Fibroblast of gingiva (primary cell): ENCODE data around the gene EYA2.

Experiments
- DNase-seq: peaks from one replicate; pipeline ENCODE4 v3.0.0-alpha.2; 2011; ENCODE audit warnings: low read depth

The EYA2 gene

DNA sequence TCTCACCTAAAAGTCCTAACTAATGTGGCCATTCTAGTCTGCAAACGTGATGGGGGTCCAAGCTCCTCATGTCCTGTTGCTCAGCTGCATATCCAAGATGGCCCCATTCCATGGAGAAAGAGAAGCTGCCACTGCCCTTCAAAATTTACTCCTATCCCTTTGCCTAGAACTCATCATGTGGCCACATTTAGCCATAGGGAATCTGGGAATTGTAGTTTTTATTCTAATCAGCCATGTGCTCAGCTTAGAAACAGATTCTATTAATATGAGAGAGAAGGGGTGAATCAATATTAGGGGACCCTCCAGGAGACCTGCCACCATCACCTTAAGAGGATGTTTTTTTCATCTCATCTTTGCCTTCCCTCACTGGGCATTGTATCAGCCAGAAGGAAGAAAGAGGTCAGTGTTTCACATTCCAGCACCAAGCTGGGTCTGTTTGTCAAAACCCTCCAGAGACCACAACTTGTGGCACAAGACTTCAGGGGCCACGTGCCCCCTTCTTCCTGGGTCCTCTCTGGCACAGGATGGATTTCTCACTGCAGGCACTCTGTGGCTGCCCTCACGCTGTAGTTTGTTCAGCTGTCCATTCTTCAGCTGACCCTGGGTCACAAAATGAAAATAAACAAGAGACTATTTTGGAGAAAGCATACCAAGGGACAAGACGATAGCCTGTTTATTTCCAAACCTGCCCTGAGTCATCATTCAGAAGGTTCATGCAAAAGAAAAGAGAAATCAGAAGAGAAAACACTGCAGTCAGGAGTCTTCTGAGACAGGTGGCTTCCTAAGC lies 172.0 kb downstream of the EYA2 start:
- DNase-seq = peak; percentile 84

DNA sequence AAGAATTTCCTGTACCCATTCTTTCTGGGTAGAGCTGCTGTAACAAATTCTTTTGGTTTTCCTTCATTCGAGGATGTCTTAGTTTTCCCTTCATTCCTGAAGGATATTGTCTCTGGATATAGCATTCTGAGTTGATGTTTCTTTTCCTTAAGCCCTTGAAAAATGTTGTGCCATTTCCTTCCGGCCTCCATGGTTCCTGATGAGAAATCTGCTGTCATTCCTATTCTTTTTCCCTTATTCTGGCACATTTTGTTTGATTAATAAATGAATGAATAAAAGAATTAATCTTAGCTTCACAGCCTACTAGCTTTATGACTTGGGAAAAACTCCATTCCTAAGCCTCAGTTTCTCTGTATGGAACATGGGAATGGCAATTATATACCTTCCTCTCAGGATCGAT lies 173.1 kb downstream of the EYA2 start:
- no peak for DNase-seq

DNA sequence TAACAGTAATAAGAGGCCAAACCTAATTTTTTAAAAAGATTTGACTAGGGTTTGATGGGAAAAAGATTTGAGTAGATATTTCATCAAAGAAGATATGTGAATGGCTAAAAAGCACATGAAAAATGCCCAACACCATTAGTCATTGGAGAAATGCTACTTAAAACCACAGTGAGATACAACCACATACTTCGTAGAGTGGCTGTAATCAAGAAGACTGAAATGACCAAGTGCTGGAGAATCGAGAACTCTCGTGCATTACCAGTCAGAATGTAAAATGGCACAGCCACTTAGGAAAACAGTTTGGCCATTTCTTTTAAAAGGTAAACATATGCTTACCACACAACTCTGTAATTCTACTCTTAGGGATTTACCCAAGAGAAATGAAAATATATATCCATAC lies 175.5 kb downstream of the EYA2 start:
- DNase-seq = no peak

DNA sequence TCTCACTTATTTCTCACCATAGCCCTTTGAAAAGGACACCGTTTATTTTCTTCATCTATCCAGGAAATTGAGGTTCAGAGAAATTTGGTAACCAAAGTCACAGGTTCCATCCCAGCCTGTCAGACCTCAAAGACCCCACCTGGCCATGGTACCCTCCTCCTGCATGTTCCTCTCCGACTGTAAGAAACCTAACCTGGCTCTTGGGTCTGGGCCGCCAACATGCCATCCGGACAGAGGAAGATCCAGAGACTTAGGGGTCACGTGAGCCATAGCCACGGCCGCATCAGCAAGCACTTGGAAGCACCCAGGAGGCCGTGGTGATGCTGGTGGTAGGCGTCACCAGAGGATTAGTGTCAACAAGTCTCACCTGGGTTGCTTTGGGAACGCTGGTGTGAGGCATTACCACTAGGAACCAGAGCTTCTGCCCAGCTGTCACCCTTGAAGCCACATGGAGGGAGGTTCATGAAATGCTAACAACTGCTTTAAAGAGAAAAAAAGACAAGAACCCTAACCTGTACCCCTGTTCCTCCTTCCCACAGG lies 177.1 kb downstream of the EYA2 start:
- no peak for DNase-seq

DNA sequence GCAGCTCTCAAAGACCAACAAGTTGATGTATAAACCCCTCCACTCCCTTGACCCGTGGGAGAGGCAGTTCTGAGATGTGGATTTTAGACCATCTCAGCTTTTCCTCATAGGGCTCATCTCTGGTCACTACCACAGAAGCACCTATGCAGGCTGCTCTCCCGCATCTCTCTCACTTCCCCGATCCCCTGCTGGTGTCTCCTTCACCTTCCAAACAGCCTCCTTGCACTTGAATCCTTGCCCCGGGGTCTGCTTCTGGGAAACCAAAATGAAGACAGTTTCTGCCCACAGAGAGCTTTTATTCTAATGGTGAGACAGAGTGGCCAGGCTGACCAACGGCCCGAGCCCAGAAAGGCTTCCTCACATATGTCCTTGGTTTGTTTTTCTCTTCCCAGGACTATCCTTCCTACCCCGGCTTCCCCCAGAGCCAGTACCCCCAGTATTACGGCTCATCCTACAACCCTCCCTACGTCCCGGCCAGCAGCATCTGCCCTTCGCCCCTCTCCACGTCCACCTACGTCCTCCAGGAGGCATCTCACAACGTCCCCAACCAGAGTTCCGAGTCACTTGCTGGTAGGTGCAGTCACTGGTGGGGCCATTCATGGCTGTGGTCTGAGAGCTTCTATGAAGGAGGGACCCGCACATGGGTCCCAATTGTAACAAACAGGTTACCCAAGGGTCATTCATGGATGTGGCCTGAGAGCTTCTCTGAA lies 179.3 kb downstream of the EYA2 start:
- no peak for DNase-seq

DNA sequence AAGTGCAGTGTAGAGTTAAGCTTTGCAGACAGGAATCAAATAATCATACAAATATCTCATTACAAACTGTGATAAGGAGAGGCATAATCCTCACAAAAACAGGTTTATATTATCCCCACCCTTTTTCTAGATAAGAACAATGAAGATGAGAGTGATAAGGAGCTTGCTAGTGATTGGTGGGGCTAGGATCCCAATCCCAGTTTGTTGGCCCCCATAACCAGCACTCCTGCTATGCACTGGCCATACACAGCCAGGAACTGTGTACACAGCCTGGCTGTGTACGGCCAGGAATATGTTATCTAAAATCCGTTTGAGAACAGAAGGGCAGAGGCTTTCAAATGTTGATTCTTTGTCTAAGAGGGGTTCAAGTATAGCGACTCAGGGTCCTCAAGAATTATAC lies 180.6 kb downstream of the EYA2 start:
- DNase-seq = no peak

DNA sequence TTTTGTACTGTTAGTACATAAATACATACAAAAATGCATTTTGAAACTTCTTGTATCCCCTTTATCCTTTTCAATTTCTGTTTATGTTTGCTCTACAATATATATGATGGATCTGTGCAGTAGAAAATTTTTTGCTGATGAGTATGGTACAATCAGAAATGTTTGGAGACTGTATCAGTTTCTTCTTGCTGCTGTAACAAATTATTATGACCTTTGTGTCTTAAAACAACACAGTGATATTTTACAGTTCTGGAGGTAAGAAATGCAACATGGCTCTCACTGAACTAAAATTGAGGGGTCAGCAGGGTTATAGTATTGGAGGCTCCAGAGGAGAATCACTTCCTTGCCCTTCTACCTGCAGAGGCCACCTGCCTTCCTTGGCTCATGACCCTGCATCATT lies 184.4 kb downstream of the EYA2 start:
- no peak for DNase-seq

DNA sequence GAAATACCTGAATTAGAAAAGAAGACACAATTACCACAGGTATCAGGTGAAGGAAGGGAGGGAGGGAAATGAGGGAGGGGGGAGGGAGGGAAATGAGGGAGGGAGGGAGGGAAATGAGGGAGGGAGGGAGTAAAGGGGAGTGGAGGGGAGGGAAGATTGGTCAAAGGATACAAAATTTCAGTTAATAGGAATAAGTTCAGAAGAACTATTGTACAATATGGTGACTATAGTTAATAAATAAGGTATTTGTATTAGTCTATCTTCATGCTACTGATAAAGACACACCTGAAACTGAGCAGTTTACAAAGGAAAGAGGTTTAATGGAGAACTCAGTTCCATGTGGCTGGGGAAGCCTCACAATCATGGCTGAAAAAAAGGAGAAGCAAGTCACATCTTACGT lies 185.7 kb downstream of the EYA2 start:
- DNase-seq = no peak

DNA sequence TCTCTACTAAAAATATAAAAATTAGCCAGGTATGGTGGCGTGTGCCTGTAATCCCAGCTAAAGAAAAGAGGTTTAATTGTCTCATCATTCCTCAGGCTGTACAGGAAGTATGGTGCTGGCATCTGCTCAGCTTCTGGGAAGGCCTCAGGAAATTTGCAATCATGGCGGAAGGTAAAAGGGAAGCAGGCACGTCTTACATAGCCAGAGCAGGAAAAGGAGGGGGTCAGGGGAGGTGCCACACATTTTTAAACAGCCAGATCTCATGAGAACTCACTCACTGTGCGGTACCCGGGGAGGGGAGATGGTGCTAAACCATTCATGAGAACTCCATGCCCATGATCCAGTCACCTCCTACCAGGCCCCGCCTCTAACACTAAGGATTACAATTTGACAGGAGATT lies 191.7 kb downstream of the EYA2 start:
- no peak for DNase-seq

DNA sequence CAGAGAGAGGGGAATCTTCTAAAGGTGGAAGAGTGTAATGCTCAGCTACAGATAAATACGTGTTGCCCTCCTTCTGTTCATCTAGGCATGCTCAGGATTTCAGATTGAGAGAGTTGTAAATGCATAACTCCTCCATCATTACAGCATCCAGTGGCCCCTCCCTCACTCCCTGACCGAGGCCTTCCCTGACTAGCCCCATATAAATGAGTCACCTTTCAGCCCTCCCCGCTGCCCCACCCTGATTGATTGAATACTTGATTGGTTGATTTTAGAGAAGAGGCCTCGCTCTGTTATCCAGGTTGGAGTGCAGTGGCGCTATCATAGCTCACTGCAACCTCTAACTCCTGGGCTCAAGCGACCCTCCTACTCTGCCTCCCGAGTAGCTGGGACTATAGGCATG lies 193.7 kb downstream of the EYA2 start:
- no peak for DNase-seq

DNA sequence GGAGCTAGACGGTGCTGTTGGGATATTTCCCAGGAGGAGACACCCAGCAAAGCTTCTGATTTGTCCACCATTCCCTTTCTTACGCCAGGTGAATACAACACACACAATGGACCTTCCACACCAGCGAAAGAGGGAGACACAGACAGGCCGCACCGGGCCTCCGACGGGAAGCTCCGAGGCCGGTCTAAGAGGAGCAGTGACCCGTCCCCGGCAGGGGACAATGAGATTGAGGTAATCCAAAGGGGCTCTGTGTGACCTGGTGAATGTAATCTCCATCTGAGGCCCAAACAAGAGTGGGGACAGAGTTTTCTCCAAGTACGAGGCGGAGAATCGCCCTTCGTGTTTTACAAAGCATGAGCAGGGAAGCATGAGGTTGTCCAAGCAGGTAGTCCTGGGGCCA lies 194.5 kb downstream of the EYA2 start:
- no peak for DNase-seq

DNA sequence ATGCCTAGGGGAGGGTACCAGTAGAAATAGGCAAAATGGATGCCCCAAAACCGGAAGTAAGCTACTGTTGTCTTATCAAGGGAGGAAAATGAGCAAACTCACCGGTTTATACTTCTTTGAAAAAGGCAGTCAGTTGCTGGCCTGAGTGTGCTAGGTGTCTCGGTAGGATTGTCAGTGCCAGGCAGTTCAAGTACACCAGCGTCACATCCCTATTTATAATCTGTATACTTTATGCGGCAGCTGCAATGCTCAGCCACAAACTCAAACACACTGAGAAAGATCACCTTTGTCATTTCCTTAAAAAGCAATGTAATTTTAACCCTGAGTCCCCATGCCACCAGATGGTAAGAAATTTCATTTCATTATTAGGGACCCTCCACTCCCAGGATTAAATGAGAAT lies 196.2 kb downstream of the EYA2 start:
- no peak for DNase-seq

DNA sequence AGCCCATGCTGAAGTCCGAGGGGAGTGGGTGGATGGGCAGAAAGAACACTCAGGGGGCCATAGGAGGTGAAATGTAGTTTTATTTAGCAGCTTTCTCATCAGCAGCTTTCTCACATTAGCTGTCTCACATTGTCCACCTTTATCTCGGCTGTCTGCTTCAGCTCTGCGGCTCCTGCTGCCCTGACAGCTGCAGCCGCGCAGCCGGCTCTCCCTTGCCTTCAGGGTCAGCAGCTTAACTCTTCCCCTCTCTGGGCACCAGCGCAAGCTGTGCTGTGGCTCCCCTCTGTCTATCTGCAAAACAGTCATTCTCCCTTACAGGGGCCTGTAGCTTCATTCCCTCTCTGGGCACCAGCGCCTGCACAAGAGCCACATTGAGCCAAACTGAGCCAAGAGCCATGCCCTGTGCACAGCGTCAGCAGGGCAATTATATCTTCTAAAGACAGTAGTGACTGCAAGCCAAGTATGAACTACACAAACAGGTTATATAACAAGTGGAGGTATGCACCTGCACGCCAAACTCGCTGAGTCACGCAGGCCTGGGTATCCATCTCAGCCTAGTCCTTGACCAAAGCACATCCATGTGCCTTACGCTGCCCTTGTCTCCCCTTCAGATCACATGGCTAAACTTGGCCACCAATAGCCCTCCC lies 198.8 kb downstream of the EYA2 start:
- DNase-seq = no peak

DNA sequence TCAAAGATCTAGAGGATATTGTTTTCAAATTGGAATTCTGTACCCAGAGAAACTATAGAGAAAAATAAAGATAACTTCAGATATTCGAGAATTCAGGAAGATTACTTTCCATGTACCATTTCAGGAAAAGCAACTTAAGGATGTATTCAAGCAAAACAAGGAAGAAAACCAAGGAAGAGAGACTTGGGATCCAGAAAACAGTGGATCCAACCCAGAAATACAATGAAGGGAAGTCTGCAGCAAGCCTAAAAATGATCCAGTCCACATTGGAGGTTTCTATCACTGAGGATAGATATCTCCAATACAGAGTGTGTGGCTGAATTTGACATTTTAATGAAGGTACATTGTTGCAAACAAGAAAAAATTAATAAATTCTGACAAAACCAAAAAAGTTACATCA lies 201.0 kb downstream of the EYA2 start:
- no peak for DNase-seq

DNA sequence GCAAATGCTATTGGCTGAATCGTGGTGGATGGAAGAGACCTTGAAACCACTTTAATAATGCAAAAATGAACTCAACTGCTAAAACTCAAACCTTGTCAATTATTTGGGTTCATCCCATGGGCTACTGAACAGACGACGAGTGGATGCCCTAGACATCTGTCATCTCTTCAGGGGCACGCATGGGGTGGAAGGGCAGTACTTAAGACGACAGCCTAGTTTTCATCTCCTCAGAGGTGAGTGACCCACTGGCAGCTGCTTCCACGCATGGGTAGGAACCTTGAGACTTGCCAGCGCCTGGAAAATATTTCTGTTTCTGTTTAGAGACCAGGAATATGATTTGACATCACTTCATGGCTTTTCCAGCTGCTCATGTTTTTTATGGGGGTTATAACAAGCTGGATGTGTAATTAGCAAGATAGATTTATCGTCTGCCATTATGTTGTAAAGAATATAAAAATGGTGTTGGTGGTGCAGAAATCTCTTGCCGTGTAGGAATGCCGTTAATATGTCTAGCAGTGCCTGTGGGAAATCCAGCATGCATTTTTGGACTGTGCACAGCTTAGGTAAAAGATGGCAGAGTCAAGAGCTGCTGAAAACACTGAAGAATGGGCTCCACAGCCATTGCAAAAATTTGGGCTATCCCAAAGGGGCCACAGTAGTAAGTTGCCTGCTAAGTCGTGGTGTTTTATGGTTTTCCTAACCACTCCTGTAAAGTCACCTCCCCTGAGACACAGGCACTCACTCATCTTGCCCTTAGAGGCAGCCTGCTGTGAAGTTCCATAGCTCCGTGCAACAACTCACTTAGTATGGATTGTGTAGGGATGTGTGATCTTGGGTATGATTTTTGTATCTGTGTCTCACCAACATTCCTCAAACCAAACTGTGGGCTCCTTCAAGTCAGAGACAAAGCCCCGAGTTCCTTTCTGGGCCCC lies 203.3 kb downstream of the EYA2 start:
- DNase-seq = no peak

DNA sequence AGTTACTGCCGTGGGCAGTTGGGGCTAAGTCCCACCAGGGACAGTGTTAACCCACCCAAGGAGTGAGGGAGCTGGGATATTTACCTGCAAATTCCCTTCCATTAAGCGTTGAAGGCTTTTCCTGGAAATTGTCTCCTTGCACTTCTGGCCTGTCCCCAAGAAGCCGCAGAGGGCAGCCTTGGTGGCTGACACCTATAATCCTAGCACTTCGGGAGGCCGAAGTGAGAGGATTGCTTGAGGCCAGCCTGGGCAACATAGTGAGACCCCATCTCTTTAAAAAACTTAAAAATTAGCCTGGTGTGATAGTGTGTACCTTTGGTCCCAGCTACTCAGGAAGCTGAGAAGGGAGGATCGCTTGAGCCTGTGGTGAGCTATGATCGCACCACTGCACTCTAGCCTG lies 204.4 kb downstream of the EYA2 start:
- DNase-seq = no peak

DNA sequence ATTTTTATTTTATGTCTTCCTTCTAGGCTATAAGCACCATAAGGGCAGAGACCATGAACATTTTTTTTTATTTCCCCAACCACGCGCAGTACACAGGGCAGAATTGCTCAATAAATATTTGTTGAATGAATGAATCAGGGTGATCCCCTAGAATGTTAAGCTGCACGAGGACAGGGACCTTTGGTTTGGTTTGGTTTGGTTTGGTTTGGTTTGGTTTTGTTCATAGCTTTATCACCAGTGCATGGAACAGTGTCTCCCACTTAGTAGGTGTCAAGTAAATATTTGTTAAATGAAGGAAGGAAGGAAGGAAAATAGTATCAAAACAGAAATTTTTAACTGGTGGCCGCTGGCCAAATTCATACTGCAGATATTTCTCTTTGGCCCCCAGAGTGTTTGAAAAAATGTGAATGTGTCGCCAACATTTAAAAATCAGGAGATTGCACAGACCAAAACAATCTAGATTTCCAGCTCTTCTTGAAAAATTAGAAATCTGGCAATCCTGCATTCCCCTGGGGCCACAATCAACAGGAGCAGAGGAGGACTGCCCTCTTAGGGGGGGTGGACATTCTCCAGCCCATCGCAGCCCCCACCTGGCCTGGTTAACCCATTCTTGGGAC lies 205.3 kb downstream of the EYA2 start:
- peak; percentile 87 for DNase-seq

DNA sequence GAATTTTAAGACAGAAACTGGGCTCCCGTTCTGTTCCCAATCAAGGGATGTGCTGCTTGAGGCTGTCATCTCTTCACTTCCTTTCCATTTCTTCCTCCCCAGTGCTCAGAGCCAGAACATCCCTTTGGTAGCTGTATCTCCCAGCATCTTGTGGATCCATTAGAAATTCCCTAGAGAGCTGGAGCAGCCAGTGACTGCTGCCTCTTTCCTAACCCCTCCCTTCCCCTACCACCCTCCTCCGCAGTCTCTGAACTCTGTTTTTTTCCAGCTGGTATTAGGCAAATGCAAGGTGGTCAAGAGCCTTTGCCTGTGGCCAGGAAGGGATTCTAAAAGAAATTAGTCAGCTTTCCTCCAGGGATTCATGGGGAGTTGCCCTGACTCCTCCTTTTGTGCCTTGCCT lies 208.0 kb downstream of the EYA2 start:
- no peak for DNase-seq

DNA sequence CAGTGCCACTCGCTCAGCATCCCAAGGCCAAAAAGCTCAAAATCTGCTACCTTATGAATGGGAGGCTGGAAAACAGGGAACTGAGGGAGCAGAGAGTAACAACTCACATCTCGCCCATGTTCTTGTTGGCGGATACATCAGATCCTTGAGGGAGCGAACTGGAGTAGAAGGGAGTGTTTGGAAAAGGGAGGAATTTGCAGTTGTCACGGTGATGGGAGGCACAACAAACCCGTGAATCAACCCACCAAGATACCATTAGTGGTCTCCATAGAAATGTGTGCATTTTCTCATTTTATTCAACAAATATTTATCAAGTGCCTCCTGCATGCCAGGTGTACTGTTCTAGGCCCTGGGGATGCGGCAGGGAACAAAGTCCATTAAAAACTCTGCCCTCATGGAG lies 212.1 kb downstream of the EYA2 start:
- DNase-seq = no peak

DNA sequence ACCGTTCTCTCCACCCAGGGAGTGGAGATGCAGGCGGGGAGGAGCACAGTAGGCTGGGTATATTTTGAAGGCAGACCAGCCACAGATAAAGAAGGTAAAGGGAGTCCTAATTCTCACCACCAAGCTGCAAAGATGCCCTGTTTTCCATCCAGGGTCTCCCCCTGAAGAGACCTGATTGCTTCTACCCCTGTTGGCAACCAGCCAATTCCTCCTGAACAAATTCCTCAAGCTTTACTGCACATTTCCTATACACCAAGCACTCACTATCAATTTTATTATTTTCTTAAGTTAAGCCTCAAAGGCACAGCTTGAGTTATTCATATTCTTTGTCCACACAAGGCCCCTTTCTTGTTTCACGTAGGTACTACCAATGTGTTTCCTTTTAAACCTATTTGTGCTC lies 214.4 kb downstream of the EYA2 start:
- no peak for DNase-seq

DNA sequence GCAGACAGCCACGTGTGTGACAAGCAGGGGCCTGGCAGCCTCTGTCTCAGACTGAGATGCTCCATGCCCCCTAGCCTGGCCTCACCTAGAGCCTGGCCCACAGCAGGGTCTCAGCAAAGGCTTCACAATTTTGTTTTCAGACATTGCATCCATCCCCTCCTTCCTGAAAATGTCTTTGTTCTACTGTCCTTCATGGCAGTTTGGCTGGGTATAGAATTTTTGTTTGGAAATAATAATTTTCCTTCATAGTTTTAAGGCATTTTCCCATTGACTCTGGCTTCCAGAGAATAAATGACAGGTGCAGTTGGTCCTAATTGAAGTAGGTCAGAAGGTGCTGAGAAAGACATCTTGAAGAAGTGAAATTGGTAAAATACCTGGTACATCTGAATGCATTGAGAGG lies 216.2 kb downstream of the EYA2 start:
- no peak for DNase-seq

DNA sequence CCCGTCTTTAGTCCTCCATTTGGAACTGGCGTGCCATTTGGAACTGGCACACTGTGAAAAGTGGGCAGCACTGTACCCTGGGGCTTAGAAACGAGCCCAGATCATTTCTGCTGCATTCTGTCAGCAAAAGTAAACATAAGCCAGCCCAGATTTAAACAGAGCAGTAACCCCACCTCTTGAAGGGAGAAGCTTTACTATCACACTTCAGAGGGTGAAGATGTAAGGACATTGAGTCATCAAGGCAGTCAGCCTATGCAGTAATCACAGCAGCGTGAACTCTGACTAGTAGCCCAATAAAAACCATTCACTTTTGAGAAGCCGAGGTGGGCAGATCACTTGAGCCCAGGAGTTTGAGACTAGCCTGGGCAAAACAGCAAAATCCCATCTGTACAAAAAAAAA lies 216.9 kb downstream of the EYA2 start:
- no peak for DNase-seq
